ENCODE measurements around the gene ITGBL1. TPM values are rescaled to one million over a fixed set of nuclear protein-coding genes. Genes with fewer than 3 reads are reported as not detected.

ITGBL1 gene
- total RNA-seq, 3 donors from 2014 or later = 8.2 to 62.5 (median 18.6) TPM

DNA sequence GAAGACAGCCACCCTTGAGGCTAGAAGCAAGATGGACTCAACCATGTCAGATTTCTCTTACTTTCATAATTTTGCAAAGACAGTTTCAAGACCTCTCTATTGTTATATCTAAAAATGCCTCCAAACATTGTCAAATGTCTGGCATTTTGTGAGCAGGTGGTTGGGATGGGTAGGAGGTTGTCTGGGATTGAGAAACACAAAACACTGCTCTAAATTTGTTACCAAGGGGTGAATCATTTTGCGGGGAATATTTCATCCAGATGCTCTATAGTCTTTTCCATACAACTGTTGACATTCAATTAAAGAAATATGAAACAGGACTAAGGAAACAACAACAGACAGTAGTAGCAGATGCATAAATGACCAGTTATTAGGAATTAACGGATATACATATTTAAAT lies 208.2 kb downstream of the ITGBL1 start:
- no peaks in the 10 kb centered on the region for H3K27me3 ChIP-seq
- TF ChIP-seq POLR2AphosphoS5 (IDR thresholded peaks at IDR 0.05) (no peak), POLR2A (IDR thresholded peaks at IDR 0.05) (no peak), CTCF (IDR thresholded peaks at IDR 0.05) (no peak)
- H3K9me3 ChIP-seq = no peaks in the 10 kb centered on the region
- intact Hi-C loops (cut with DNase I; ENCODE audit: low total_unique reads) = no loop called here
- H3K27ac ChIP-seq = no peak overlapping the region
- no peak for DNase-seq (ENCODE audit: low spot score in 2 of 2)
- no peaks in the 10 kb centered on the region for H3K36me3 ChIP-seq
- H3K4me1 ChIP-seq = no peaks in the 10 kb centered on the region
- H3K4me3 ChIP-seq = no peak overlapping the region

GRCh38 chr13:101661839-101662238 lies 209.4 kb downstream of the ITGBL1 start:
- Histone ChIP-seq H3K27me3 (no peaks in the 10 kb centered on the region), H3K4me1 (no peaks in the 10 kb centered on the region), H3K9me3 (no peaks in the 10 kb centered on the region), H3K36me3 (no peaks in the 10 kb centered on the region), H3K4me3 (no peak overlapping the region), H3K27ac (no peak overlapping the region)
- DNase-seq (ENCODE audit: low spot score in 2 of 2) = no peak
- TF ChIP-seq POLR2A (IDR thresholded peaks at IDR 0.05) = no peak
- TF ChIP-seq POLR2AphosphoS5 (IDR thresholded peaks at IDR 0.05) = no peak
- TF ChIP-seq CTCF (IDR thresholded peaks at IDR 0.05) = no peak
- intact Hi-C loops (cut with DNase I; ENCODE audit: low total_unique reads) = no loop called here

- Histone ChIP-seq H3K4me3 (no peak overlapping the region), H3K27ac (no peak overlapping the region), H3K4me1 (no peaks in the 10 kb centered on the region), H3K36me3 (no peaks in the 10 kb centered on the region), H3K9me3 (no peaks in the 10 kb centered on the region), H3K27me3 (no peaks in the 10 kb centered on the region)
- intact Hi-C loops (cut with DNase I; ENCODE audit: low total_unique reads) = no loop called here
- TF ChIP-seq POLR2A (IDR thresholded peaks at IDR 0.05) = no peak
- DNase-seq (ENCODE audit: low spot score in 2 of 2) = no peak
Observed at GRCh38 chr13:101673360-101674105, 221.1 kb downstream of the ITGBL1 start.

DNA sequence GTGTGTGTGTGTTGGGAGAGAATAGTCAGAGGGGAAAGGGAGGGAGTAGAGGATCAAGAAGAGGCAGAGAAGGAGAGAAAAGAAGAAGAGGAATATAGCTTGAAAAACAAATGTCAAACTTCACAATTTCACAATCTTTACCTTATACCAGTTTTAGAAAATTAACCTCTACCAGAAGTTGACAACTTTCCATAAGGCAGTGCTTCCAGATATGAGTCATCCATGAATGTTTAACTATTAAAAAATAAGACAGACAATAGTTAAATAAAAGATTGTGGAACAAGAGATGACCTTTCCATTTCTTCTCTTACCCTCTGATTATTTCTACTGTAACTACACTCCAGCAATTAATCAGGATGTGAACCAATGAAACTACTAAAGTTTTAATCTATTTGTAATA lies 229.4 kb downstream of the ITGBL1 start:
- no peak for DNase-seq (ENCODE audit: low spot score in 2 of 2)
- no peak overlapping the region for H3K27ac ChIP-seq
- H3K4me3 ChIP-seq = no peak overlapping the region
- TF ChIP-seq CTCF (IDR thresholded peaks at IDR 0.05) (no peak), POLR2AphosphoS5 (IDR thresholded peaks at IDR 0.05) (no peak), POLR2A (IDR thresholded peaks at IDR 0.05) (no peak)
- H3K9me3 ChIP-seq = no peaks in the 10 kb centered on the region
- H3K36me3 ChIP-seq = no peaks in the 10 kb centered on the region
- no peaks in the 10 kb centered on the region for H3K27me3 ChIP-seq
- H3K4me1 ChIP-seq = no peaks in the 10 kb centered on the region
- intact Hi-C loops (cut with DNase I; ENCODE audit: low total_unique reads) = no loop called here

GRCh38 chr13:101686003-101686402 lies 233.5 kb downstream of the ITGBL1 start:
- no peak for TF ChIP-seq CTCF (IDR thresholded peaks at IDR 0.05)
- no peak for TF ChIP-seq POLR2A (IDR thresholded peaks at IDR 0.05)
- no peak for TF ChIP-seq POLR2AphosphoS5 (IDR thresholded peaks at IDR 0.05)

More at GRCh38 chr13:101686003-101686402, 233.5 kb downstream of the ITGBL1 start:
- Histone ChIP-seq H3K36me3 (no peaks in the 10 kb centered on the region), H3K9me3 (no peaks in the 10 kb centered on the region), H3K4me3 (no peak overlapping the region), H3K27me3 (no peaks in the 10 kb centered on the region), H3K27ac (no peak overlapping the region), H3K4me1 (no peaks in the 10 kb centered on the region)
- intact Hi-C loops (cut with DNase I; ENCODE audit: low total_unique reads) = no loop called here
- no peak for DNase-seq (ENCODE audit: low spot score in 2 of 2)
